OCI-M1 (cell line): ENCODE measurements around the gene GFOD1.

ENCODE experiments used
- DNase-seq: peaks from one replicate; lab custom pipeline; 2025; lab: John Stamatoyannopoulos, UW

The GFOD1 gene

DNA sequence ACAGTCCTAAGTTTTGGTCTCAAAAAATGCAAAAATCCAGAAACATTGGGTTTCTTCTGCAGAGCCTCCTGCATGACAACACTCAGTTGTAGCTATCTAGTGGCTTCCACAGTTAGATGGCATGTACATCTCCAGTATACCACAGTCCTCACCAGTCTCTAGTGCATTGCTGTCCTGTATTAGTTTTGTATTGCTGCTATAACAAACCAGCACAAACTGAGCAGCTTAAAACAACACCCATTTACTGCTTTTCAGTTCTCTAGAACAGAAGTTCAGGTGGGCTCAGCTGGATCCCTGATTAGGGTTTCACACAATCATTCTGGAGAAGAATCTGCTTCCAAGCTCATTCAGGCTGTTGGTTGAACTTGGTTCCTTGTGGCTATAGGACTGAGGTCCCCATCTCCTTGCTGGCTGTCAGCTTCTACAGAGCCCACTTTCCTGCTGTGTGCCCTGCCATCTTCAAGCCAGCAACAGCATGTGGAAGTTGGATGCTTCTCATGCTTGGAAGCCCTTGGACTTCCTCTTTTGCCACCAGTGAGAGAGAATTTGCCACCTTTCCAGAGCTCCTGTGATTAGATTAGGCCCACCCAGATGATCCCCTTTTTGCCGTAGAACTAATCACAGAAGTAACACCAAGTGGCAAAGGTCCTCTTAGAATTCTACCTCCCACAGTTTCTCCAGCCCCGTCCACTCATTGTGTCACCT lies 110.2 kb downstream of the GFOD1 start:
- DNase-seq: no peak

DNA sequence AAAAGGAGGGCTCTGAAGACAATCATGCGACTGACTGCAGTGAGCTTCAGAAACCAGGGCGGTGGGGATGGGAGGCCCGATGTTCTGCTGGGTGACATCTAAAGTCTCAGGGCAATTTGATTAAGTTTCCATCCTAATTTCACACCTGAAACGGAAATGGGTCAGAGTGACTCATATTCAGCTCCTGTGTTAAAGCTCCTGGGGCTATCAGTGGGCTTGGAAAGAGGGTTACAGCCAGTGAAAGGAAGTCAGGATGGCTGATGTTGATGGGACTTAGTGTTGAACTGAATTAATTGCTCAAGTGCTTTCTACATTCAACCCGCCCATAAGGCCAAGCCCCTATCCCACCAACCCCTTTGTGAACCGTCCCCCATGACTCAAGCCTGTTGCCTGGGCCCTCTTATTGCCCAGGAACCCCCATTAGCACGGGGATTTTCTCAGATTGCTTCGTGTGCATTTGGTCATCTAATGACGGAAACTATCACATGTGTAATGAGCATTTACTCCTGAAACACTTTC lies 112.0 kb downstream of the GFOD1 start:
- DNase-seq: no peak

DNA sequence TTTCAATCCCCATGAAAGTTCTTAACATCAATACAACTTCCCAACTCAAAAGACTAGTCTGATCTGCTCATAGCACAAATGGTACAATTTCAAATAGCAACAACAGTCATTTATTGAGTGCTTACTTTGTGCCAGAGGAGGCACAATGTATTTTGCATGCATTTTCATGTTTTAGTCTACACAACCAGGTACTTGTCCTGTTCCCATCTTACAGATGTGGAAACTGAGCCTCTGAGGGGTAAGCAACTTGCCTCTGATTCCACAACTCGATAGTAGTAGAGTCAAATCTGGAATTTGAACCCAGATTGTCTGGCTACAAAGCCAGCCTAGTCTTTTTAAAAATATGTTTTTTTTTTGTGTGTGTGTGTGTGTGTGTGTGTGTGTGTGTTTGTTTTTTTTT lies 113.5 kb downstream of the GFOD1 start:
- no peak for DNase-seq

DNA sequence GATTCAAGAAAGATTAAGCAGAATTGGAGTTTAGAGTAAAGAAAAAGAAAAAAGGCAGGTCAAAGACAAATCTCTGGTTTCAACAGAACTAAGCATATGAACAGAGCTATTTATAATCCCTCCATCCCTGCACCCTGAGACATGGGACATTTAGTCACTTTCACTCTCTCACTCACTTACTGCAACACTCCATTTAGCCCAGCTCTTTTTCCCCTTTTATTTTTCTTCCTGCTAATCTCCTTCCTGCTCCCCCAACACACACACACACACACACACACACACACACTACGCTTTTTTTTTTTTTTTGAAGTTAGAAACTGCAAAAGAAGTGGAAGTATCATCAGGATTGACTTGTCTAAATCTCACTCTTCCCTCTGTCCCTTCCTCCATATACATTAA lies 113.9 kb downstream of the GFOD1 start:
- peak; percentile 40 for DNase-seq

DNA sequence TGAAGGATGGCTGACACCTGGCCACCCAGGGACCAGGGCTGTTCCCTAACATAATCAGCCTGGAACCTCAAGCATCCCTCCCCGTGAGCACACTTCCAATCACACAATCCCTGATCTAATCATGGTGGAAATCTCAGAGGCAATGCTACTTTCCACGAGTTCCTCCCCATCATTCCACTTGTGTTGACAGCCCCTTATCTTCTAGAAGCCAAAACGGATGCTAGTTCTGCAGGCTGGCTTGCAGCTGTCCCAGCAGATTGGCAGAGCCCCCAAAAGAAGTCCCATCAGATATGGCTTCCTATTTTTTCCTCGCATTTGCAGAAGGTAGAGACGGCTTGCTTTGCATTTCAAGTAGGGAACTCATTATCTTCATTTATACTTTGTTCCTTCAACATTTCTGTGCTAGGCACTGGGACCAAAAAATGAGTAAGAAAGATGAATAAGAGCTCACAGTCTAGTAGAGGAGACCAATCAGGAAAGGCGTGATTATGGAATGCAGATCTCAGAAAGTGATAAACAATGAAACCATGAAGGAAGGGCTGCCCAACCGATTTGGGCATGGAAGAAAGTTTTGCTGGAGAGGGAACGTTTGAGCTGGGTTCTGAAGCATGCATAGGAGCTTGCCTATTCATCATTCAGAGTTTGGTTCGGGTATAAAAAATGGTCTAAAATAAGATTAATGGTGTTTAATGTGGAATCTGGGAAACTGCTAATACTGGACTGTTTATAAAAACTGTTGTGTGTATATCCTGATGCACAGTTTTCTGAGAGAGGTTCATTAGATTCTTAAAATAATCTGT lies 114.5 kb downstream of the GFOD1 start:
- DNase-seq: no peak

DNA sequence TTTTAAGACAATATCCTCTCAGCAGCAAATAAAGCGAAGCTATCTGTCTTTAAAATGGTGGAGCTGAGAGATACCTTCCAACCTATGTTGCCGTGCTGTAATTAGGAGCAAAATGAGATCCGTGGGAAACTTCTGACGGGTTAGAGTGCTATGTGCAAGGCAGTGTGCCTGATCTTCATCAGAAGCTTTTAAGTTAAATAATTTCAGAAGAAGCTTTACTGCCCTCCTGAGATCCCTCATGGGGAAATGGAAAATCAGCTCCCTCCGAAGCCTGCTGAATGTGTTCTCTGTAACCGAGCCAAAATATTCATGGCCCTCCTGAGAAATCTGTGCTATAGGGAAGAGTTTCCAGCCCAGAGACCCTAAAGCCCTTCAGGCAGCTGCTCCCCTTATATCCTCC lies 115.3 kb downstream of the GFOD1 start:
- no peak for DNase-seq

DNA sequence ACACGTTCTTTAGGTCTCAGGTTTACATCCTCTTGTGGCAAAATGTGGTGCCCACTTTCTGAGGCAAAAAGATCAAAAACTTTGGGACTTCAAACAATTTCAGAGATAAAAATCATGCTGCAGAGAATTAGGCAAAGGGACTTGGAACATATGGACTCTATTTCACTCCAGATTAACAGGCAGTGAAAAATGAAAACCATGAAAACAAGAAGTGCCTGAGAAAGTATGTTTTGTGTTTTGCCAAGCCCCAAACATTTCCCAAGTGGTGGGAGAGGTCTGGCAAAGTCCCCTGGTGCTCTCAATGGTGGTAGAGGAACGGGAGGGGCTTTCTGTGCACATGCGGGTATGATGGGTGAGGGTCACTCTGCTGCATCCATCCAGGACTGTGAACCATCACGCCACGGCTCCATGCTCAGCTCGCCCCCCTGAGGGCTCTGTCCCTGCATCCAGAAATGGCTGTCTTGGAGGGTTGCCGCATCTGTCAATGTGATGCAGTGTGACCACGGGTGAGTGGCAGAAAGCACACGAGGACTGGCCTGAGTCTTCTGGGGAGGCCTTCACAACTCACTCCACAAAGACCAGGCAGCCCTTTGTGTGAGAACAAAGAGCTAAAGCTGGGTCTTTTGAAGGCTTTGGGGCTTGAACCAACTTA lies 115.9 kb downstream of the GFOD1 start:
- DNase-seq: no peak

DNA sequence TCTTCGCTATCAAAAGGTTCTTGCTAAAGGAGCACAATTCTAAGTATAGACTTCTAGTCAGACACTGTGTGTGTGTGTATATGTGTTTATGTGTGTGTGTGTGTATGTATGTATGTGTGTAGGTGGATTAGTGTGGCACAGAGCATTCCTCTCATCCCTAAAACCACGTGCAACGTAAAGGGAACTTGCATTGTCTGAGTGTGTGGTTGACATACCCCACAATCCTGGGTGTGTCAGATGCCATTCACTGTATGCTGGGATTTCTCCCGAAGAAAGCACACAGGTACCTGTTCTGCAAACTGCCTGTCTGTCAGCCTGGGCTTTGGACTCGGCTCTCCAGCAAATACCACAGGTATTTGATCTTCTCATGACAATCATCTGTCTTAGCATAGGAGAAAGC lies 116.8 kb downstream of the GFOD1 start:
- DNase-seq: no peak

DNA sequence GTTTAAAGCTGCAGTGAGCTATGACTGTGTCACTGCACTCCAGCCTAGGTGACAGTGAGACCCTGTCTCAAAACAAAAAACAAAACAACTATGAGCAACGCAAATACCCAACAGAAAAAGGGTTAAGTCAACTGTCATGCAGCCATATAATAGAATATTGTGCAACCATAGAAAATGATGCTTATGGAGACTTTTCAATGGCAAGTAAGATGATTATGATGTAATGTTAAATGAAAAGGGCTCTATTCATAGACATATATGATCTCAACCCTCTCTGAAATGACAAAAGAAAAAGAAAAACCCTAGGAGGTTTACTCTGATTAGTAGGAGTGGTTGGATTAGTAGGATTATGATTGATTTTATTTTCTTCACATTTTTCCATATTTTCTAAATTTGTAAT lies 117.8 kb downstream of the GFOD1 start:
- DNase-seq: no peak

DNA sequence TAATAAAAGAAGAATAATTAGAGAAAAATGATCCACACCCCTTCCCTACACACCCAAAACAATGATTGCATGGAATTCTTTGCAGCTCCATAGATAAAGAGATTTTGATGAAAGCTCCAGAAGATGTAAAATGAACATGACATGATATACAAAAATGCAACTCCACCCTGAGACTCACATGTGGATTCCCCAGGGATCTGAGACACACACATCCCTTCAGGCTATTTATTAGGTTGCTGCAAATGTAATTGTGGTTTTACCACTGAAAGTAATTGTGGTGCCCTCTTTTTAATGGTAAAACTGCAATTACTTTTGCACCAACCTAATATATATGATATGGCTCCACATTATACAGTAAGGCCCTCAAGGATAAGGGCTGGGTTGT lies 118.7 kb downstream of the GFOD1 start:
- no peak for DNase-seq

DNA sequence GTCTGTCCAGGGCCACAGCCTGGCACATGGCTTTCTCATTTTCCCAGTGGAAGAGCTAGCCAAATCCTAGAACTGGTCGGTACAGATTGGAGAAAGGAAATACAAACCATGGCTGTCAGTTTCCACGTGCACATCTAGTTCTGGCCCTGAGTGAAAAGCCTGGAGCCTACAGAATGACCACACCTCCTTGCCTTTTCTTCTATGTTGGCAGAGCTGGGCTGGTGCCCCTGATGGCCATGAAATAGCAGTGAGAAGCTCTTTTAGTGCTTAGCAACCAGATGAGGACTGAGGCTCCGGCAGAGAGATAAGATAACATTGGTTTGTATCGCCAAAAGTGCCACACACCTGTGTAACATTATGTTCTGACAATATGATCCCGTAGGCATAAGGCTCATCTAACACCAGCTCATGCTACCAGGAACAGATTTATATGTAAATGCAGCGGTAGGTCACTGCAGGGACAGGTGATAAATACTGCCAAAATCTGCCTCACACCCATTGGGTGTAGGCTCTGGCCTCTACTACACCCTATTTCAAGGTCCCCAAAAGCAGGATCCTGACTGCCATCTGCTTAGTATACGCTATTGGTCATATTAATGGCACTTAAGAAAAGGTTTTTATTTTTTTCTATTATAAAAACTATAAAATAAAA lies 119.2 kb downstream of the GFOD1 start:
- no peak for DNase-seq

DNA sequence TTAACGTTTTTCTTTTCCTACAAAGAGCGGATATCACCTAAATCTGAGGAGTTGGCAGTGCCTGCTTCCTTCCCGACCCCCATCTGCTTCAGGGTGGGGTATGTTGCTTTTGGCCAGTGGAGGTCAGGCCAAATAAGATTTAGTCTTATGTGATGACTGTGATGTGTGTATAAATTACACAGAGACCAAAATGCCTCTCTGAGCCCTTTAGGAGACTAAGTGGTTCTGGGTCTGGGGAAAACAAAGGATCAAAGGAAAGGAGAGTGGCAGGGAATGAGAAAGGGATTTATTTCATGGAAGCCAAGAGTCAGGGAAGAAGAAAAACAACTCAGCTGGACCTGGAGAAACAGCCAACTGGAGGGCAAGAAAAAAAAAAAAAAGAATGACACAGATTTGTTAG lies 120.0 kb downstream of the GFOD1 start:
- no peak for DNase-seq

DNA sequence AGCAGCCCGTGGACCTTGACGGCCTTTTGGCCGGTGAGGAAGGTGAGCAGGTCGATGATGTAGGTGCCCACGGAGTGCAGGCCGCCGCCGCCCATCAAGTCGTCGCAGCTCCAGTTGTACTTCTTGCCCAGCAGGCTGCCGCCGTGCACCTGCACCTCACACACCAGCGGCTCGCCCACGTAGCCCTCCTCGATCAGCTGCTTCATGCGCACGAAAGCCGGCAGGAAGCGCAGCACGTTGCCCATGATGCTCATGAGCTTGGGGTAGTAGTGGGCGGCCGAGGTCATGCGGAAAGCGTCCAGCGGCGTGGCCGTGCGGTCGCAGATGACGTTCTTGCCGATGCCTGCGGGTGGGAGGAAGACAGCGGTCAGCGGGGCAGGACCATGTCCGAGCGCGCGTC lies 122.1 kb downstream of the GFOD1 start:
- no peak for DNase-seq

DNA sequence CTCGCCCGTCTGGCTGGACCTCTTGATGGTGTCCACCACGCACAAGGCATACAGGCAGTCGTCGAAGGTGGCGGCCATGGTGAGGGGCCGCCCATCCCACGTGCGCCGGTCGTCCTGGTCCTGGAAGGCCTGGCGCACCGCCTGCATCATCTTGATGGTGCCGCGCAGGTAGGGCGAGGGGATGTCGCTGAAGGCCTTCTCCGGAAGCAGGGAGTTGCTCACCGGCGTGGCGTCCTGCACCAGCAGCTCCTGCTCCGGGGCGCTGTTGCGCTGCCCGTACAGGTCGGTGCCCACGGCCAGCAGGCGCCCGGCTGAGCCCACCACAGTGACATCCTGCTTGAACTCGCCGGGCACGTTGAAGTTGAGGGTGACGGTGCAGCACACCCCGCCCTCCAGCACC lies 122.6 kb downstream of the GFOD1 start:
- DNase-seq: no peak

DNA sequence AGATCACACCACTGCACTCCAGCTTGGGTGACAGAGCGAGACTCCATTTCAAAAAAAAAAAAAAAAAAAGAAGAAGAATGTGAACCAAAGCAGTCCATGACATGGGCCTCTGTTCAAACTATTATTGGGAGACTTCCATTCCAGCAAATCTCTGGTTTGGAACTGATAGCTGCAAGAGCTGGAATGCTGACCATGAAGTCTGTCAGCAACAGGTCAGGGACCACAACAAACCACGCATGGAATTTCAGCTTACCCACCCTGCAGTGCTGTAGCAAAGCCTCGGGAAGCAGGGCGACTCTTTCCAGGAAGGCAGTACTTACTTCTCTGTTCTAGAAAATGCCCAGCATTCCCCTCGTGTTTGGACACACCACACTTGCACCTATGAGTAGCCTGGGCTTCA lies 125.0 kb downstream of the GFOD1 start:
- no peak for DNase-seq

DNA sequence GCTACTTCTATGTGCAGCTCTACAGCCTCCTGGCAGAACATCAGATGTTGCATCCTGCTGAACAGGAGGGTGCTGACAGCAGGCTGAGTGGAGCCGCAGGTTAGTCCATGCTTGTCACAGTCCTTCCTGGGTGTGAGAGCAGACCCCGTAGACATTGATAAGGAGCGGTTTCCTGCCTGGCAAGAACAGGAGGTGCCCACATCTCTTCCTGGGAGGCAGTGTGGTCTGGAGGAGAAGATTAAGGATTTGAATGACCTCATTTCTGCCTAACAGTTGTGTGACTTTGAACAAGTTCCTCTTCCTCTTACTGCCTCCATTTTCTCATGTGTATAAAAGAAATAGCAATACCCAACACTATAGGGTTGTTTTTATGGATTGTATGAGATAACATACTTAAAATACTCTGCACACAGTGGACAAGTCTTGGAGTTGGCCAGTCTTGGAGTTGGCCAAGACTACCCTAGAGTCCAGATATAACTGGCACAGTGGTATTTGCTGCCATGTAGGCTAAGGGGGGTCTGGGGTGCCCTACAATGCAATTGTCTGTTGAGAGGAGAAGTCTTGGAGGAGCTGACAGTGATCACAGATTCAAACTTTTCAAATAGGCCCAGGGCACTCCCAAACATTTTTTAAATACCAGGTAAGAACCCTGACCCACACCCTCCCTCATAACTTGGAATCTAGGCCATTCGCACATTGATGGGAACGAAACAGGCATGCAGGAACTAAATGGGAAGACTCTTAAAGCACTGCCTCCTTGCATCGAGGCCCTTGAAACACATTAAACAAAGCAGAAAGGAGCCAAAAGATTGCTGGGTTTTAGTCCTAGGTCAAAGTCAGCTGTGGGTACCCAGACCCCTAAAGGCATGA lies 126.5 kb downstream of the GFOD1 start:
- peak; percentile 96 for DNase-seq

DNA sequence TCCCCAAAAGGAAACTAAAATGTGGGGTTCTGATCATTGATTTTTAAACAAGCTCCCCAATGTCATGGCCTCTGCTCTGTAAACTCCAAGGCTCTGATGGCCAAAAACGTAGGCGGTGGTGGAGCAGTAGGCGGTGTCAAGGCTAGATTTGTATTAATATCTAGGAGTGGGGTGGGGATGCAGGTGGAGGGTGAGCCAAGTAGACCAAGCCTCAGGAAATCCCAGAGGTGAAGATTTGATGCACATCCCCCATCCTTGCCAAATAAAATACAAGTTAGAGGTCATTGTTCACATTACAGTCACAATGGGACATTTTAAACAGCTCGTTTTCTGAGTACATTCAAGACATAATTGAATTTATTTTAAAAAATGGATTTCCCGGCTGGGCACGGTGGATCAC lies 128.1 kb downstream of the GFOD1 start:
- DNase-seq: no peak

DNA sequence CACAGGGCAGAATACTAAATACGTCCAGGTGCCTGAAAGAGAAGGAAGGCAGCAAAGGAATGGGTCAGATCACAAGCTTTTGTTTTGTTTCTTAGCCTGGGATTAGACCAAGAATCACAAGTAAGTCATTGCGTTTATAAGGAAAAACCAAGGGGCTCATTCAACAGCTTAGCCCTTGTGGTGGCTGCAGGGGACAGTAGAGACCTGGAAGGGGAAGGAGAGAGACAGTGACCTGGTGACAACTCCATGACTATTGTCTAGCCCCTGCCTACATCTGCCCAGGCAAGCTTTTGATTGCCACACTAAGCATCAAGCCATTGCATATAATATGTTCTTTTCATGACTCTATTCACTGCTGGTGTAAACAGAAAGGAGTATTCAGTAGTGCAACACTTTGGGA lies 128.9 kb downstream of the GFOD1 start:
- peak; percentile 38 for DNase-seq

DNA sequence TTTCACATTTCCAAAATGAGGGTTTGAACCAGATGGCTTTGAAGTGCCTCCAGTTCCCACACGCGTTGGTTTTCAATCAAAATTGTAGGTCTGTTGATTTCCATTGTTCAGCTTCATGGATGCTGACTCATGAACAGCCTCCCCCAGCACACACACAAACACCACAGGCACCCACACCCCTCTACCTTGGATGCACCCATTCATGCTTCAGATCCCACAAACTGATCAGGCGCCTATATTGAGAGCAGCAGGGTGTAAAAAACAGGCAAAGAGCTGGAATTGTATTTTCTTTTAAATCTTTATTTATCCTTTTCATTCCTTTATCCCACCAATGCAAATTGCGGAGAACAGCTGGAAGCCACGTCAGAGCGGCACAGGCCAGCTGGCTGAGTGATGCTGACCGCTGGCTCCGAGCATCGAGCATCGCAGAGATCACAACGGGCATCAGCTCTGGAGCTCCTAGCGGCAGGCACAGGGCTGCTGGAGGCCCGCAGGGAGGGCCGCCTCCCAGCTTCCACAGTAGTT lies 129.8 kb downstream of the GFOD1 start:
- DNase-seq: peak; percentile 33

DNA sequence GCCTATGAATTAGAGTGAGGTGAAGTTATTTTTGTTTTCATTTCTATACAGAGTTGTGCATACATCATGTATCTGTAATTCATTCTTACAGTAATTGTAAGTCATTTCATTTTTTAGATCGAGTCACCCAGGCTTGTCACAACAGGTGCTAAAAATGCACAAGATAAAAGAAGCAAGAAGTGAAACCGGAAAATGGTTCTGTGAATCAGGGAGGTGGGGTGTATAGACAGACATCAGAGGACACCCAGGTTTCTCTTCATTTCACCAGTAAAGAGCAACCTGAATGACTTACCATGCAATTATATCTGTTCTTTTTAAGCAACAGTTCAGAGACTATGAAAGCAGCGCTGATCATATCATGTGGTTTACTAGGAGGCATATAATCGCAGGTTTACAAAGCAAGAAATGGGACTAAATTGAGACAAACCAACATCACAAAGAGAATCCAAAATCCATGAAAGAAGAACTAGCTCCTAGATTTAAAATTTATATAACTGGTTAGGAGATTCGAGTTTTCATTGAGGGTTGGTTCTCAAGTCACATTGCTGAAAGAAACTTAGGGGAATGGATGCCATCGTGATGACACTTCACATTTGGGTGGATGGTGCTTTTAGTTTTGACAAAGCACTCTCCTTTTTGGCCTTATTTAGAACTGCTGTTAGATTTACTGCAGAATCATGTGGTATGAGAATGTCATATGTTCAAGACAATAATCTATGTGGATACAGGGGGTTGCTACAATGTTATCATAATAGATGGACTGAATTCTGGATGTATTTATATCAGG lies 131.2 kb downstream of the GFOD1 start:
- peak; percentile 64 for DNase-seq
